Astrocyte of the hippocampus (primary cell): ENCODE results near the gene LRRC4C.

Experiments used
- DNase-seq: peaks from one replicate; pipeline ENCODE4 v3.0.0; 2011; ENCODE audit warnings: low read depth, low spot score

LRRC4C gene

DNA sequence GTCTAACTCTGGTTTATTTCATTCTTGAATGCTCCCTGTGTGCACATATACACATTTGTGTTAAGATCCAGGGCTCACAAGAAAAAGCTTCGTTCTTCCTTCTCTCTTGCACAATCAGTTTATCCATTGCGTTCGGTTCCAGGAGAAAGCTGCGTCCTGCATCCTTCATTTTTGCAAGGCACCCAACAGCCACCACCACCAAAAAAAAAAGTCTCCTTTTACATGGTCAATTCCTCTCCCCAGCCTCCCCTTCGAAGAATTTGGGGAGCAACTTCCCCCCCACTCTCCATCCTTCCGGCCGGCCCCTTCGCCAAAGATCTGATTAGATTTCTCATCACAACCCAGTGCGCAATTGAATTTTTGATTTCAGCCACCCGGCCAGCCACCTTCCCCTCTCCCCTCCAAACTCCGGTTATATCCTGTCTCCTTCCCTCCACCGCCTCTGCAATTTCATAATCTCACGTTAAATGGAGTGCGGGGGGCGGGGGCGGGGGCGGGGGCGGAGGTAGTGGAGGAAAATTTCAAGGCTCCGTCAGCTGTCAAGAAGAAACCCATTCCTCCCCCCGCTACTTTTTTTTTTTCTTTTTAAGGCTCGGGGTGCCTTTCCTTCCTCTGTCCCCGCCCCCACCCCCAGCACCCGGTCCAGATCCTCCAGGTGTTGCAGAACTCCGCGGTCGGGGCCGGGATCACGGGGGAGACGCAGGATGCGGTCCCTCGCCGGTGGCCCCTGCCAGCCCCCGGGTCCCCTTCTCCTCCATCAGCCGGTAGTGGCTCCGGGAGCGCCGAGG is 1166.5 kb downstream of the LRRC4C start:
- peak; percentile 28 for DNase-seq

GRCh38 chr11:40291741-40292140 is 1167.7 kb downstream of the LRRC4C start:
- DNase-seq = no peak

- DNase-seq = no peak
Measured at GRCh38 chr11:40291329-40291728, 1168.1 kb downstream of the LRRC4C start.

GRCh38 chr11:40290171-40290631 is 1169.3 kb downstream of the LRRC4C start:
- peak; percentile 44 for DNase-seq

- DNase-seq = no peak
Measured at GRCh38 chr11:40289370-40289769, 1170.1 kb downstream of the LRRC4C start.

DNA sequence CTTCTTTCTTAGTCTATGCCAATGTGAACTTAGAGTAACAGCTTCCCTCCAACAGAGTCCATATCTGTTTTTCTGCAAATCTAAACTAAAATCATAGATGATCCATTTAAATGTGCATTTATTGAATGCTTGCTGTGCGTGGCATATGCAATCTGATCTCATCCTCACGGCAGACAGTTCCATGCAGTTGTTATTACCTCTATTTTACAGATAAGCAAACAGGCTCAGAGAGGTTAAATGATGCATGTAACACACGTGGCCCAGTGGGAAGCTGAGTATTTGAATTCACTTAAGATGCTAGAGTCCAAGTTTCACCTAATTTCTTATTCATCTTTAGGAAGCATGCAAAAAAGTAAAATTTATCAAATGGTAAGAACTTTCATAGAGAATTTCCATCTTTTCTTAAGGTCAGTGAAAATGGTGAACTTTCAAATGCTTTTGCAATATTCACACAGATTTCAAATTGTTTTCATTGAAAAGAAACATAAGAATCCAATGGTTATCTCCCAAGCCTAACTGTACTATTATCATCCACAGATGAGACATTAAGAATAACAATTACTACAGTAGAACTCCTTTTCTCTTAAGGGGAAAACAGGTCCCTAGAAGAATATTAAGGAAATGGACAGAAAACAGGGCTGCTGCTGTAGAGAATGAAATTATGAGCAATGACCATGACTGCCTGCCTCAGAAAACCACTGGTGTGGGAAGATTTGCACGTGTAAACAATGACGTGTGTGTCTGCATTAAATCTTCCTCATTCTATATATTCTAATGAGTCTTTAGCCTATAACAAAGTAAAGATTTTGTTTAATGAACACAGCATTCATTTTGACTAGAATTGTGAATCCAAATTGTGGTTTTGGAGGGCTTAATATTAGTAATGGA is 1171.3 kb downstream of the LRRC4C start:
- DNase-seq = no peak

GRCh38 chr11:40286137-40286536 is 1173.3 kb downstream of the LRRC4C start:
- DNase-seq = no peak

DNA sequence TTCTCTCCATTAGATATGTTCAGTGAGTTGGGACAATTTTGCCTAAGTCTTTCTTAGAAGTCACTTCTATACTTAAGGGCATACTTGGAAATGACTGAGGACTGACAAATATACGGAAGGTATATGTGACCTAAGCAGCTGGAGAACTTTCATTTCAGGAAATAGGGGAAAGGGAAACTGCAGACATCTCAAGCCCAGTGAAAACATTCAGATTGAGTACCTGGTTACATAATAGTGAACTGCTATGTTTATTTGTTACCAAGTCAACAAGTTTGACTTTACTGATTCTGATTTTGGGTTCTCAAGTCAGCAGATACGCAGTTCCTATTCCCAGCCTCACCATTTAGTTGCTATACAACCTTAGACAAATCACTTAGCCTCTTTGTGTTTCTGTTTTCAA is 1173.9 kb downstream of the LRRC4C start:
- no peak for DNase-seq

DNA sequence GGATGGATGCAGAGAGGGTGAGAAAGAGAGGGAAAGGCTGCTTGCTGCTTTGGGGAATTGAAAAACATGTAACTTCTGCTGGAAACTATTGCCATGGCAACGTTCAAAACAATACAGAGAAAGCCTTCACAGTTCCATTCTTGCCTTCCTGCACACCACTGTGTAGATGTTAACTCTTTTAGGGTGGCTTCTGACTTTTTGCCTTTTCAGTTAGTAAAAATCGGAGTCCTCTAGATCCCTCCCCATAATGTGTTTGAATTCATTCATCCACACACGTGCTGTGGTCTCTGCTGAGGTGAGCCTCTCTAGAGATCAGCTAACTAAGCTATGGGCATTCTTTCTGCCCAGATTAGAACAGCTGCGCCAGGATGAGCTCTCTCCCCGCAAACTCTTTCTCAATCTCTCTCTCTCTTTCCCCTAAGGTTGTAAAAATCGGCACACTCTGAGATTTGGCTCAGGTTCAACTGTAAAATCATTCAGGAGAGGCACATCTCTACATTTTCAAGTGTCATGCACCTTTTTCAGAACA is 1178.3 kb downstream of the LRRC4C start:
- peak; percentile 78 for DNase-seq

GRCh38 chr11:40280159-40281051 is 1179.0 kb downstream of the LRRC4C start:
- DNase-seq = peak; percentile 56

- no peak for DNase-seq
Measured at GRCh38 chr11:40276960-40277359, 1182.5 kb downstream of the LRRC4C start.

DNA sequence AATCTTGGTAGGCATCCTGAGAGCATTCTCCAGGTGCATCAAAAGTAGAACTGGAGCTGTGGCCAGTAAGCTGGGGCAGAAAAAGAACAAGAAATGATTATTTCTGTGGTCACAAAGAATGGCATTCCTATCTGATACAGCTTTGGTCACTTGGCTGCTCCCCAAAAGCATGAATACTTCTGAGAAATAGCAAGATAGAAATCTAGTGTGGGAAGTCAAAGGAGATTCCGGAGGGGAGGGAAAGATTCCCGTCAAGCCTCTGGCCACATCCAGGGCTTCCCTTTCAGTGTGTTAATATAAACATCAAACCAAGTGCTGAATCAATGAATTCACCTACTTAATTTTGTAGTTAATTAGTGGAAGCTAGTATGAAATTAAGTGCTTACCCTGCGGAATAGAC is 1185.4 kb downstream of the LRRC4C start:
- peak; percentile 97 for DNase-seq

GRCh38 chr11:40273192-40273732 is 1186.2 kb downstream of the LRRC4C start:
- DNase-seq = peak; percentile 13

GRCh38 chr11:40271361-40271760 is 1188.1 kb downstream of the LRRC4C start:
- peak; percentile 45 for DNase-seq

GRCh38 chr11:40269865-40270264 is 1189.6 kb downstream of the LRRC4C start:
- DNase-seq = peak; percentile 43

DNA sequence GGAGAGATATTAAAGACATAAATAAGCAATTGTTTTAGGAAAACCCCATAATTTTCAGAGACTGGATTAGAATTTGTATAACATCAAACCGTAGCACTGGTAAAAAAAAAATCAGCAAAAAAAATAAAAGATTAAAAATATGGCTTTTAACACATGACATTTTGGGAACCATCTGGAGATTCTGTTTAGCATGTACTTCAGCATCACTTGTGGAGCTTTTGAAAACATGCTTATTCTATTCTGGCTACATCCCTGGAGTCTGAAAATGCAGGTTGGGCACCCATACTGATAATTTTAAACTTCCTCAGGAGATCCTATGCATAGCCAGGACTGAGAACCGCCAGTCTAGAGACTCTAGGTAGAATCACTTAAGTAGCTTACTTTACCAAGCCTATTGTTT is 1190.9 kb downstream of the LRRC4C start:
- no peak for DNase-seq

DNA sequence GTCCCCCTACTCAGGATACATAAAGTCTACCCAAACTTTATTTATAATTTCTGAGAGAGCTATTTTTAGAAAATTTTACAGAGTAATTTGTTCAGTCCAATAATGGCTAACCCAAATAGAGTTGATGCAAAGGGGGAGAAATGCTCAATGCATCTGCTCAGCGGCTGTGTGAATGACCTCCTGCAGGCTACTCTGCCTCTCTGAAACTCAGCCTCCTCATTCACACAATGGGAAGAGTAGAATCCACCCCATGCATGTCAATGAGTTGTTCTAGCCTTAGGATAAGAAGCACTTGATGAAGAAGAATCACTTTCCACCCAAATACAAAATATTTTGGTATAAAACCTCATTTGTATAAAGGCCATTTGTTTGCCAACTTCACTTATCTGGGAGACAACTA is 1204.0 kb downstream of the LRRC4C start:
- no peak for DNase-seq

GRCh38 chr11:40253166-40253565 is 1206.3 kb downstream of the LRRC4C start:
- no peak for DNase-seq

DNA sequence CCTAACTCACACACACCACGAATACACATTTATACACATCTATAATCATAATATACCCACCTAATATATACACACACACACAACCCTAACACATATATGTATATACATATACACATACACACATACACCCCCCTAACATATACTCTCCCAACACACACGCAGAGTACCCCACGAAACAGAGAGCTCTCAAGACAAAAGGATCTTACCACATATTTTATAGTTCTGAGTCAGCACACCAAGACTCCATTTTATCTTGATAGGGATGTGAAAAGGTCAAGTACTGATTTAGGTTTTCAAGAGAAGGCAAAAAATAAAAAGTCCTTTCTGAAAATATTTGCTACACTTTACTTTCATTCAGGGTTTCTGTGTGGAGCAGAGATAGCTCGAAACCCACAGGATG is 1207.2 kb downstream of the LRRC4C start:
- no peak for DNase-seq

DNA sequence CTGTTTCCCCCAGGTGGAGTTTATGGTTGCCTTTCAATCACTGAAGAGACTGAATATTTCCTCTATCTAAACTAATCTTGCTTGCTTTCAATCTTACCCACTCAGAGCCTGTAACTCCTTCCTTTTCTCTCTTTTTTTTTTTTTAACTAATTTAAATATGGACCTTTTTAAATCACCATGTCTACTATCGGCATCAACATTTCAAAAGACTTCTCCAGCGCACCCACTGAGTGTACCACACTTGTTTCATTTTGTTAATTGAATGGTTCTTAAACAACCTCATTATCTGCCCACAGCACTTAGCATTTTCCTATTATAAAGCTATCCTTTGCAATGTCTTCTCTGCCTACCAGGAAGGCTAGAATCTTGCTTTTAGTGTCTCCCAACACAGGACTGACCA is 1212.5 kb downstream of the LRRC4C start:
- DNase-seq = no peak

DNA sequence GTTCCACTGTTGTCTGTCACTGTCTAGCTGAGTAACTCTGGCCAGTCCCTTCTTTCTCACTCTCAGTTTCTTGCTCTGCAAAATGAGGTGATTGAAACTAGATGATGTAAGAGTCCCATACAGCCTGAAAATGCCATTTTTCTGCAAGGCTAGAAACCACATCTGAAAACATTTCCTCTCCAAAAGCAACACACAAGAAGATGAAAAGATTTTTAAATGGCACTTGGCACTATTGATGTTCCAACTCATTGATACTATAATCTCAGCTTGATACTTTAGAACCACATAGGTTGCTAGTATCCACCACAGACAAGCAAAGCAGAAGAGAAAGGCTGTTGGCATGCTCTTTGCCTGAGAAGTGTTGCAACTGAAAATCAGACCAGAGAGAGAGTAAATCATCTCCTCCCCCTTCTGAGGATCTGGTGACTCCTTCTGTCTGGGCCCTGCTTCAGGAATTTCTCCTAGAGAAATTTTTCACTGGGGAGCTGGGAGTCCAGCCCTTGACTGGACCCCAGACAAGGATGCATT is 1217.9 kb downstream of the LRRC4C start:
- peak; percentile 87 for DNase-seq
